ENCODE results near the gene ZNF175.
"Not testable (repeated sequence)": the region's sequence is repeated elsewhere in the genome, so short reads cannot be mapped to it uniquely, and the experiment has no call there.

ZNF175 gene

DNA sequence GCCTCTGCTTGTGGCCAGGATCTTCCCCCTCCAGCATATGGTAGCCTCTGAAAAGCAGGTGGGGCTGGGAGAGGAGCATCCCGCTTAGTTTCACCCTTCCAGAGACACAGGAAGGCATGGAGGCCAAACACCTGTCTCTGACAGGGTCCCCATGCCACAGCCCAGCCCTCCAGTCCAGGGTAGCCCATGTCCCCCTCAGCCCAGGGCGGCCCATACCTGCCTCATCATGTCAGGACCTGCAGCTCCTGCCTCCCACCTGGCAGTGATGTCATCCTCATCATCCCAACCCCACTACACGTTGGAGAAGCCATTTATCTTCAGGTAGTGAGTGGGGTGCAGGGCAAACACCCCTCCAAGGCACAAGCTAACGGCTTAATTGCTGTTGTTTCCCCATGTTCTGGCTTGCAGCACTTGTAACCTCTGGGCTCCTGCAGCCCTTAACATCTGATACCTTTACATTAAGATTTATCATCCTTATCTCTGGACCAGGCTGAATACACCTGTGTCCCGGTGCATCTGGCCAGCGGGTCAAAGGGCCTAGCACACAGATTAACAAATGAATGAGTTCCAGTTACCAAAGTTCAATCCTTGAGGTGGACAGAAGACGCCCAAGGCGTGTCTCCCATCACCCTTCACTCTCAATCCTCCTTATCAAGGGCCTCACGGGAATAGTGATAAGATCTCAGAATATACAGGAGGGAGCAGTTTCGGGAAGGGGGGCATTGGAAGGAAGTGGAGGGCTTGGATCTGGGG, 22.2 kb downstream of the ZNF175 start:
- no peak for DNase-seq

DNA sequence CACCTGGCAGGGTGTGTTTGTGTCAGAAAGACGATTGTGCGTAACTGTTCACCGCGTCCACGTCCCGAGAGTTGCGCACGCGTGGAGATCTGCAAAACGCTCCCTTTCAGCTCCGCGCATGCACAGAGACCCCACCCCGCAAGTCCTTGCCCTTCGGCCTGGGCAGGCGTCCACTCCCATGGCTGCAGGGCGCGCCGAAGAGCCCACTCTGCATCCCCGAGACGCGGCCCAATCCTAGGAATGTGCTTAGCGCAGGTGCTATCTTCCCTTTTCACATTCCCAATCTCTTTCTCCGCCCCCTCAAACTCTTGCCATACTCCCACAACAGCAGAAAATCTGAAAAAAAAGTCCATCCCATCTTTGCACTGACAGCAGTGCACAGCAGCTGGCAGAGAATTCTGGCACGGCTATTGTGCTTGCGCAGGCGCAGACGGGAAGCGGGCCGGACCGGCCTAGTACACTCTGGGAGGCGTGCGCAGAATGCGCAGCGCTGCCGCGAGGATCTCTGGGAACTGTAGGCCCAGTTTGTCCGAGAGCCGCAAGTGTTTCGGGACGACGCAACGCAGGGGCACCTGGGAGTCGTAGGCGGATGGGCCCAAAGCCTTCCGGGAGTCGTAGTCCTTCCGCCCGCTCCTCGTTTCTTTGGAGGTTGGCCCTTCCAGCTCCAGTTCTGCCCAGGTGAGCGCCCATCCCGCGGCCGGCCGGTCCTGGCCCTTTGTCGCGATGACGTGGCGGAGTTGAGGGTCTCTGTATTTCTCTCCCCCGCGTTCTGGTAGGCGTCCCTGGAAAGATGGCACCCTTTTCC, 23.1 kb downstream of the ZNF175 start:
- peak; percentile 90 to 96 for DNase-seq

DNA sequence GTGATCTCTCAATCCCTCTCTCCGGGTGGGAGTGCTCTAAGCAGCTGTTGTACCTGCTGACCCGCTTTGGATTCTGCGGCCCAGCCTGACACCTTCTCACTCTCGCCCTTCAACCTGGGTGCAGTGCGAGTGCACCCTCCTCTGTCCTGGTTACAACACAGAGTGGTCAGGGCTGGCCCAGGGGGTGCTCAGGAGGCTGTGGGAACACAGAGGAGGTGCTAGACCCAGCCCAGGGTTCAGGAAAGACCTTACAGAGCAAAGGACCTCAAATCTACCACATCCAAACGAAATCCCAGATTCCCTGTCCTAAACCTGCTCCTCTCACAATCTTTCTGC, 23.7 kb downstream of the ZNF175 start:
- no peak for DNase-seq

DNA sequence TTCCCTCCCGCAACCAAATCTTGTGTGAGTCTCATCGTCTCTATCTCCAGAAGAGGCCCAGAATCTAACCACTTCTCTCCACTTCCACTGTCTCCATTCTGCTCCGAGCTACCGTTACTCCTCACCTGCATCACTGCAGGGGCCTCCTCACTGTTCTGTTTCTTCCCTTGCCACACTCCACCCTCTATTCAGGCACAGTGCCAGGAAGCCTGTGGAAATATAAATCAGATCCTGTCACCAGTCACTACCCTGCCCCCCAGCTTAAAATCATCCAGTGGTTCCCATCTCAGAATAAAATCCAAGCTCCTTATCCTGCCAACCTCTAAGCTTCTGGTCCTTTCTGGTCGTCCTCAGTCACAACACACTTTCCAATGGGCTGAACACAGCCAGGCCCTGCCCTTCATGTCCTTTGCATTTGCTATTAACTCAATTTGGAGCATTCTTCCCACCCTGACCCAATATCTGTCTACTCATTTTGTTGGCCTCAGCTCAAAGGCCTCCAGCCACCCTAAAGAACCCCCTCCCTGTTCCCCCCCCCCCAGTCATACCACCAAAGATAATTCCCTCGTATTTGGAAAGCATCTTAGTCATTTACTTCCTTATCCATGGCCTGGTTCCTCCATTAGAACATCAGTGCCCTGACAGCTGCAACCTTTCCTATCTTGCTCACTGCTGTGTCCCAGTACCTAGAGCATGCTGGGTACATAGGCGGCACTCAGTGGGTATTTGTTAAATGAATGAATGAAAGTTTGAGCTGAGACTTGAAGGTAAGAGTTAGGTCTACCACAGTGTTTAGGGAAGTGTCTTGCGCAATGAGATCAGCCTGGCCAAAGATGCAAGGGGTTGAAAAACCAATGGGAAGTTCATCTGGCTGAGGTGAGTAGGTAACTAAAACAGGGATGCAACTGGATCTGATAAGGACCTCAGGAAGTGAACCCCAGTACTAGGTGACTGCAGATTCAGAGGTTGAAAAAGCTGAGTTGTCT, 24.4 kb downstream of the ZNF175 start:
- DNase-seq, result no peak

DNA sequence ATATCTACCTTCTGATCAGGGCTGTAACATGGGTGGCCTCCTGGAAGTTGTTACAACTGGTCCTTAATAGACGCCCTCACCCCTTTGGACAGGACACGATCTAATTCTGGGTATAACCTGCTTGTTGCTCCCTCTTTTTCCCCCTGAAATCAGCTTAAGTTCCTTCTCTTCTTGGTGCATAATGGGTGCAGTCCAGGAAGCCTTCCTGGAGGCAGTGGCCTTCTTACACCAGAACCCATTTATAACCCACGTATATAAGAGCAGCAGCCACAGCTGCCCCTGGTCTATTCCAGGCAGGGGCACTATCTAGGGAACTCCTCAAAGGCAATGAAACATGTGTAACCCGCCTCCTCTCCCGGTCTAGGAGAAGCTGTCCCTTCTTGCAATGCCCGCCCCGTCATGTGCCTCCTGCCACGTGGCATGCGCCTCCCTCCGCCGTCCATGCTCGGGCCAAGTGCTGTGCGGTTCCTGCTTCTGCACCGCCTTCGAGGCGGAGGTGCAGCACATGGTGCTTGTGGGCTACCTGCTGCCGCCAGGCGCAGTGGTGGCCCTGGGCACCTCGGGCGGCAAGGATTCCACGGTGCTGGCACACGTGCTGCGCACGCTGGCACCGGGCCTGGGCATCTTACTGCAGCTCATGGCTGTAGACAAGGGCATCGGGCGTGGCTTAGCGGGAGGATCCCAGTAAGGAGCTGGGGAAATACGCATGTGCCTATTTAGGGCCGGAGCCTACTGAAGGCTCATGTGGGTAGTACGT, 27.3 kb downstream of the ZNF175 start:
- DNase-seq, result no peak

DNA sequence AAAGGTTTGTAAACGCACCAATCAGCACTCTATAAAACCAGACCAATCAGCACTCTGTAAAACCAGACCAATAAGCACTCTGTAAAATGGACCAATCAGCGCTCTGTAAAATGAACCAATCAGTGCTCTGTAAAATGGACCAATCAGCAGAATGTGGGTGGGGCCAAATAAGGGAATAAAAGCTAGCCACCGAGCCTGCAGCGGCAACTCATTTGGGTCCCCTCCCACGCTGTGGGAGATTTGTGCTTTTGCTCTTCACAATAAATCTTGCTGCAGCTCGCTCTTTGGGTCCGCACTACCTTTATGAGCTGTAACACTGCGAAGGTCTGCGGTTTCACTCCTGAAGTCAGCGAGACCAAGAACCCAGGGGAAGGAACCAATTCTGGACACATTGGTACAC, 28.0 kb downstream of the ZNF175 start:
- DNase-seq, result no peak

DNA sequence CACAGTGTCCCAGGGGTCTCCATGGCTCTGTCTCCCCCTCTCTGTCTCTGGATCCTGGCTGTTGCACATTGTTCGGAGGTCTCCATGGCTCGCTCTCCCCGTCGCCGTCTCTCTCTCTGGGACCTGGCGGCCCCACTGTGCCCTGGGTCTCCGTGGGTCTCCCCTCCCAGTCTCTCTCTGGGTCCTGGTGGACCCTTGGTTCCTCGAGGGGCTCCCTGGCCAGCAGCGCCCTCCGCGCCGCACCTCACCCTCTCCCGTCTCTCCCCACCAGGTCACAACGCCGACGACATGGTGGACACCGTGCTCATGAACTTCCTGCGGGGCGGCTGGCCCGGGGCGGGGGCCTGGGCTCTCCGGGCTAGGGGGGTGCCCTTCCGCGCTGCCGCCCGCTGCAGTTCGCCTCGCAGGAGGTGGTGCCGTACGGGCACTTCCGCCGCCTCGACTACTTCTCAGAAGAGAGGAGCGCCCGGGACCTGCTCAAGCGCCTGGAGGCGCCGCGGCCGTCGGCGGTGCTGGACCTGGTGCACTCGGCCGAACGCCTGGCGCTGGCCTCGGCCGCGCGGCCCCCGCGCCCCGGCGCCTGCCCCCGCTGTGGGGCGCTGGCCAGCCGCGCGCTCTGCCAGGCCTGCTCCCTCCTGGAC, 30.0 kb downstream of the ZNF175 start:
- no peak for DNase-seq

DNA sequence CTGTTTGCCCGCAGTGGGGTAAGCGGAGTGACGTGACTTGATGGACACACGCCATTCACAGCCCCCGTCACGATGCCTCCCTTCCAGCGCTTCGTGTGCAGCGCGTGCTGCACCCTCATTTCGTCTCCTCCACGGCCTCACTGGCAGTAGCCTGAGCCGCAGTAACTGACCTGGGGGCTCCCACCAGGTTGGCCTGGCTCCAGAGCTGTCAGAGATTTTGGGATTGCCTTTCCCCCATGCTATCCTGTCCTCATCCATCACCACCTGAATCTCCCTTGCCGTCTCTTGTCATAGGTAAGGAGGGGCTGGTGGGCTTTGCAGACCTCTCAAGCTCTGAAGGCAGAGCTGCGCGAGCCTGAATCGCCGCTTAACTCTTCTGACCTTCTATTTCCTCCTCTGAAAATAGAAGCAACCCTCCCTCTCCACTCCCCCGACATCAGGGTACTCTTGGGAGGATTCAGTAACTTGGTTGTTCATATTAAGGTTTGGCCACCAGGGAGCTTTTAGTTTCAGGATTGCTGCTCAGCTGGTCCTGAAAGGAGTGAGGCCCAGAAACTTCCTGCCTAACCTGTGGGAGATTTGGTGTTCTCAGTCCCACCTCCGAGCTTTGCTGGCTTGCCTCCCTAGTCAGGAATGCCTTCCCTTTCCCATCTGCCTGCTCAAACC, 31.2 kb downstream of the ZNF175 start:
- no peak for DNase-seq

DNA sequence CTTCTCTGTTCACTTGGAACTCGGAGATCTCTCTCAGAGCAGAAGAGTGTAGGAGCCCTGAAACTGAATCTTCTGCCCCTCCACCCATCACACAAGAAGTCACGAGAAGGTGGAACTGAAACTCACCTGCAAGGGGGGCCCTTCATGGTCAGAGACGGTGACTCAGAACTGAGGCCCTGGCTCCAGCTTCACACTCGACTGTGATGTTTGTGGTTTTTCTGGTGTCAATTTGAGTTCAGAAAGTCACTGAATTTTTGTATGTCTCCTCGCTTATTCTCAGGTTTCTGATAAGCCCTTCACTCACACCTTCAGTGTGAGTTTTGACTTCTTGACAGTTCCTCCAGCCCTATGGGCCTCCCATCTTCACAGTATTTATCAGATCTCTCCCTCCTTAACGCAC, 36.0 kb downstream of the ZNF175 start:
- DNase-seq, result no peak

DNA sequence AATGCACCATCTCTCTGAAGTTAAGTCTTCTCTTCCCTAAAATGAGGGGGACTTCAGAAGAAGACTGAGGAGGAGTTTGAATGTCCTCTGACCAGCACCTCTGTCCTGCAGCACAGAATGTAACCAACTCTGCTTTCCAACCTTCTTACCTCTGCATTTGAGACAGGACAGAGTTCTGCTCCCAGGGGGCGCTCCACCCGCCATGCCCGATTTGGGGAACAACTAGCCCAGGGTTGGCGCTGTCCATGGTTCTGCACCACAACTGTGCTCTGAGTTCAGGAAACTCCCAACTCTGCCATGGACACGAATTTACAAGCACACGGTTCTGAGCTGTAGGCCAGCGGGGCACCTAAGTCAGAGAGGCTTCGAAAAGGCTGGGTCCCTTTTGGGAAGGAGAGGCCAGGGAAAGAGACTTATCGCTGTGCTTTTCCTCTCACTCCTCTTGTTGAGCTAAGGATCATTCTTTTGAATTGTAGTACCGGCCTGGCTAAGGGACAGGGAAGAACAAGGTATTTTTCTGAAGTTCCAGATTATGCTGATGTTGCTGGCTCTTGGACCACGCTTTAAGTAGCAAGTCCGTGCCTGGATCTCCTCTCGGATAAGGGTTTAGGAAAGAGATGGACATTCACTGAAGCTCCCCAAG, 37.0 kb downstream of the ZNF175 start:
- no peak for DNase-seq

DNA sequence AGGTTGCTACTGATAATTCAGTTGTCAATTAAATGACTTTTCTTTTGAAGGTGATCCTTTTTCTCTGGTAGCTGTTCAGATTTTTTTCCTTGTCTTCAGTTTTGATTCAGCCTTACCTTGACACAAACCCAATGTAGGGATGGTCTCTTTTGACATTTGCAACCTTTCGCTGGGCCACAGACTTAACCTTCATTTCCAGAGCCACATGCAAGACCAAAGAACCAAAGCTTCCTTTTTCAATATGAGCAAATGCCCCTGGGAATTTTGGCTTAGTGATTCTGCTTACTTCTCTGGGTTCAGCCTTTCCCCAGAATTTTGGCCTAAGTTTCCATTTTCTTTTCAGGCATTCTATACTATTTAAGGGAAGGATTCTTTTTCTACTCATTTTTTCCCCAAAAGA, 39.5 kb downstream of the ZNF175 start:
- no peak for DNase-seq

DNA sequence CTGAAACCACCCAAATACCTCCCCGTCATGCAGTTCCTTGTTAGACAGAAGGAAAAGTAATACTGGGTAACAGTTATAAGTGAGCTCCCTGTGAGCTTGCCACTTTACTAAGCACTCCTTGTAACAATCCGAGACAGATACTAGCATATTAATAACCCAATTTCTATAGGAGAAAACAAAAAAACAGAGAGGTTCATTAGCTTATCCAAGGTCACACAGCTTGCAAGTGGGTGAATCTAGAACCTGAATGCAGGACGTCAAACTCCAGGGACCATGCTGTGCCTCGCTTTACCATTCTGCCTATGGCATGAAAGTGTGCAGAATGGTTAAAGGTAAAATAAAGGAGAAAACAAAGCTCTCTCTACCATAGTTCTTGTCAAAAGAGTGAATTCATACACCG, 43.7 kb downstream of the ZNF175 start:
- DNase-seq, result no peak

DNA sequence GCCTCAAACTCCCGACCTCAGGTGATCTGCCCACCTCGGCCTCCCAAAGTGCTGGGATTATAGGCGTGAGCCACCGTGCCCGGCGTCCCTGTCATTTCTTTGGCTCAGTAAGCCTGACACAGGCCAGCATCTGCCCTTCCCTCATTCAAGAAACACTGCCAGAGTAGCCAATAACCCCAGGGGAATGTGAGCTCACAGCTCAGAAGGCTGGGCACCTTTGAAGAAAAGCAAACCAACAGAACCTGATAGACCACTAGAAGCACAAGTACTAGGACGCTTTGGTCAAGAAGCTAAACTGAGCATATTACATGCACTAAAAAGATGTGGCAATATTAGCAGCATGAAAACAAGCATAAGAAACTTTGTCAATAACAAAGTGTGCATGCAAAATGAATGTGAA, 44.9 kb downstream of the ZNF175 start:
- DNase-seq, result no peak

DNA sequence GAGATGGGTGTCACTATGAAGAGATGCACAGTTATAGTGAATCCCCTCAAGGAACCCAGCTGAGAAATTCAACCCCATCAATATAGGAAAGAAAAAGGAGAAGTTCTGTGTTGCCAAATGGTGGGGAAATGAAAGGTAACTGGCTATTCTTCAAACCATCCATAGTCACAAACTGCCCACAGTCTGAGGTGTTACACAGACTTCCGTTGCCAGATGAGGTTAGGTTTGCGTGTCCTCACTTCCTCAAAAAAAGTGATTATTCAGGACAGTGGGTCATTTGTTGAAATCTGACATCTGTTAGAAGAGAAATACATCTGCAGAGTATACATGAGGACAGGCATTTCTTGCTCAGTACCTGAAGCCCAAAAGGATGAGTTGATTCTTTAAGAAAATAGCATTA, 50.1 kb downstream of the ZNF175 start:
- no peak for DNase-seq

DNA sequence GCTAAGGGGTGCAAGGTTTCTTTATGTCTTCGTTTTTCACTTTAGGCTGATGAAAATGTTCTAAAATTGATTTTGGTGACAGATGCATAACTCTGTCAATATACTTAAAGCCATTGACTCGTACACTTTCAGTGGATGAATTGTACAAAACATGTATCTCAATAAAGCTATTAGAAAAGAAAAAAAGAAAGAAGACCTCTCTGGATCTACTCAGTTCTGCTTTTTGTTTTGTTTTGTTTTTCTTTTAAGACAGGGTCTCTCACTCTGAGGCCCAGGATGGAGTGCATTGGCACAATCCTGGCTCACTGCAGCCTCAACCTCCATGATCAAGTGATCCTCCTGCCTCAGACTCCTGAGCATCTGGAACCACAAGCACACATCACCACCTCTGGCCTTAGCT, 55.6 kb downstream of the ZNF175 start:
- DNase-seq, result no peak

DNA sequence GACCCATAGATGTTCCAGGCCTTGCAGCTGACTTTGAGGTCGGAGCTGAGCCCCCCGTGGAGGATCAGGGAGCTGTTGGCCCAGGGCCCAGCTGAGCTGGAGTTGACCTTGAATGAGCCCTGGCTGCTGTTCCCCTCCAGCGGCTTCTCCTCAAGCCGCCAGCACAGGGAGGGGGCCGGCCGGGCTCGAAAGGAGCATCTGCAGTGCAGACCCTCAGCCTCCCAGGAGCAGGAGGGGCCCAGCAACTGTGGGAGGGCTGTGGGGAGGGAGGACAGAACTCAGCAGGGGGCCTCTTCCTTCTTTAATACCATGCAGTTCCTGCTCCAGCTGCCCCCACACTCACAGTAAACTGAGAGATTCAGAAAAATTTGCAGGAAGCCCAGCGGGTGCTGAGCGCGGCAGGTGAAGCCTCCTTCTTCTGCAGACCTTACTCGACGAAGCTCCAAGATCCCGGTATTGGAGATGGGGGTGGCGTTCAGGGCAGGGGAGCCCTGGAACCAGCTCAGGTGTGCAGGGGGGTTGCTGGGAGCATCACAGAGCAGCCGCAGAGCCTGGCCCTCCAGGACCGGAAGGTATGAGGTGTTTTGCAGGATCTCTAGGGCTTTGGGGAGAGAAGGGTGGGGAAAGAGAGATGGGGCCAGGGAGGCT, 56.5 kb downstream of the ZNF175 start:
- no peak for DNase-seq

DNA sequence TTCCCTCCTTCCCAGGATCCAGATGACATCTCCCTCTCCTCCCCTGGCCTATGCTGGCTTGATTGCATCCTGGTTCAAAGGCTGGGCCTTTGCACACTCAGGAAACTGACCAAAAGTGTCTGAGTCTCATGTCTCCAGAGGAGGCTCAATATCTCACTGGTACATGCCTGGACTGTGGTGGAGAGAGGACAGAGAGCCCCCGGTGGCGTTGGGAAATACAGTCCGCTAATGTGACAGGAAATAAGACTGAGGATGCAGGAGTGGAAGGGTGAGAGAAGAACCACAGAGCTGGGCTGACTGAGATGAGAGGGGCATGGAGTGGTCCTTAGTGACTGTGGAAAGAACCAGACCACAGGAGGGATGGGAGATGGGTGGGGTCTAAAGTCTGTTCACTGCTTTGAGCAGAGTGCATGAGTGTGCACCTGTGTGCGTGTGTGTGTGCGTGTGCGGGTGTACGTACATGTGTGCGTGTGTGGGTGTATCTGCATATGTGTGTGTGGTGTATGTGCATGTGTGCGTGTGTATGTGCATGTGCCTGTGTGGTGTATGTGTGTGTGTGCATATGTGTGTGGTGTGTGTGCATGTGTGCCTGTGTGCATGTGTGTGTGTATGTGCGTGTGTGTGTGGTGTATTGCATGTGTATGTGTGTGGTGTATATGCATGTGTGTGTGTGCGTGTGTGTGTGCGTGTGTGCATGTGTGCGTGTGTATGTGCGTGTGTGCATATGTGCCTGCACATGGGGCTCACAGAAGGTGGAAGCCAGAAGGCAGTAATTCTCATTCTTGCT, 57.3 kb downstream of the ZNF175 start:
- no peak for DNase-seq

DNA sequence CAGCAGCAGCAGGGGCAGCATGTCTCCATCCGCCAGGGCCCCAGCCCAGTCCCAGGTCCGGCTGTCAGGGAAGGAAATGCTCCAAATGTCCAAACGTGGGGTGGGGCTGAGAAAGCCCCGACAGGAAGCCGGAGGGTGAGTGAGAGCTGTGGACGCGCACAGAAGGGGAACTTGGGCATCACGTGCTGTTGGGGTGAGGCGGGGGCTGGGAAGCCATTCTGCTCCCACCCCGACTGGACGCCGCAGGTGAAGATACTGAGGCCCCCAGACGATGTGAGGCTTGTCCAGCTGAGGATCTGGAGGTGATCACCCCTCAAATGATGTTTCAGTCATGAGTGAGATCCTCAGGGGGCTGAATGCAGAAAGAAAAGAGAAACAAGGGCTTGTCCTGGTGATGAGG, 59.2 kb downstream of the ZNF175 start, which contains the start of gene SIGLEC5:
TSS of gene SIGLEC5 (minus strand) at position 87 of the 400 bp plus-strand sequence. CDS start at position 21, 66 bp downstream.
- not testable (repeated sequence) for DNase-seq

DNA sequence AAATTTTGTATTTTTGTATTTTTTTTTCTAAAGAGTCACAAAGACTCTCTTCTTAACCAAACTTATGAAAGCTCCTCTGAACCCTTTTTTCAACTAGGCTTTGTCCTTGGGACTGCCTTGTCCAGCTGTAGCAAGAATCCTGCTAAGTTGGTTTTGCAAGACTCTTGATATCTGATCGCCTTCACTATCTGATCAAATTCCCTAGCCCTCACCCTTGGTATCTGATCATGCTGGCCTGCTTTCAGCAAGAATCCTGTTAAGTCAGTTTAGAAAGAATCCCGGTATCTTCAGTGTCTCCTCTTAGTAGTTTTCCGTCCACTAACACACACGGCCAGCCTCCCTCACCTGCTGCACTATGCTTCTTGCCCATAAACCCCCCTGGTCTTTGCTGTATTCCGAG, 61.0 kb downstream of the ZNF175 start:
- DNase-seq, result no peak

Measured in NCI-H2081 (cell line).